Spleen (tissue), 7 donors: ENCODE measurements around the gene P2RY11.

ENCODE experiments used
- POLR2A ChIP-seq, 3 donors: fragments of 450-650 bp; IDR thresholded peaks; one replicate each; pipeline ENCODE4 v1.5.1; 2017; ENCODE audit warnings: antibody characterized with exemption in 3 of 3, mild to moderate bottlenecking in 1 of 3
- POLR2AphosphoS5 ChIP-seq, 3 donors: sonication (generic); formaldehyde crosslinking; IDR thresholded peaks; one replicate each; pipeline ENCODE4 v1.5.1; 2017; ENCODE audit warnings: antibody characterized with exemption in 3 of 3
- TF ChIP-seq, protein P1 (sequence below), 11 experiments: fragments of 200-600 bp in 7 of 11; fragments of 450-650 bp in 4 of 11; sonication (generic) in 4 of 11; IDR thresholded peaks in 8 of 11; conservative IDR thresholded peaks in 3 of 11; 1 replicate in 7 of 11; 2 replicates in 4 of 11; pipeline versions ENCODE4 v1.4.0 to v1.8.0; 2016 to 2021; ENCODE audit warnings: antibody characterized with exemption in 11 of 11, inconsistent platforms in 4 of 11, mild to moderate bottlenecking in 1 of 11
- donor health status: DM: no; HTN: no; CAD: no; lungs with moderate emphysema.
- donor health status: DM: no; HTN: no; CAD: no.
- donor health status: DM: no; HTN: no; CAD: no.

GRCh38 chr19:10115392-10116084 lies 4.0 kb downstream of the P2RY11 start:
- TF ChIP-seq POLR2AphosphoS5 (IDR thresholded peaks at IDR 0.05) (peak in 2 of 3 donors; percentile 43 to 66), POLR2A (IDR thresholded peaks at IDR 0.05) (no peak)
- TF ChIP-seq, protein P1, sequence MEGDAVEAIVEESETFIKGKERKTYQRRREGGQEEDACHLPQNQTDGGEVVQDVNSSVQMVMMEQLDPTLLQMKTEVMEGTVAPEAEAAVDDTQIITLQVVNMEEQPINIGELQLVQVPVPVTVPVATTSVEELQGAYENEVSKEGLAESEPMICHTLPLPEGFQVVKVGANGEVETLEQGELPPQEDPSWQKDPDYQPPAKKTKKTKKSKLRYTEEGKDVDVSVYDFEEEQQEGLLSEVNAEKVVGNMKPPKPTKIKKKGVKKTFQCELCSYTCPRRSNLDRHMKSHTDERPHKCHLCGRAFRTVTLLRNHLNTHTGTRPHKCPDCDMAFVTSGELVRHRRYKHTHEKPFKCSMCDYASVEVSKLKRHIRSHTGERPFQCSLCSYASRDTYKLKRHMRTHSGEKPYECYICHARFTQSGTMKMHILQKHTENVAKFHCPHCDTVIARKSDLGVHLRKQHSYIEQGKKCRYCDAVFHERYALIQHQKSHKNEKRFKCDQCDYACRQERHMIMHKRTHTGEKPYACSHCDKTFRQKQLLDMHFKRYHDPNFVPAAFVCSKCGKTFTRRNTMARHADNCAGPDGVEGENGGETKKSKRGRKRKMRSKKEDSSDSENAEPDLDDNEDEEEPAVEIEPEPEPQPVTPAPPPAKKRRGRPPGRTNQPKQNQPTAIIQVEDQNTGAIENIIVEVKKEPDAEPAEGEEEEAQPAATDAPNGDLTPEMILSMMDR (IDR thresholded peaks at IDR 0.05 in 8 of 11, conservative IDR thresholded peaks at IDR 0.05 in 3 of 11), result no peak
